HepG2 (cell line): ENCODE data around the gene PXMP2. TPM values are rescaled to one million over a fixed set of nuclear protein-coding genes. Genes with fewer than 3 reads are reported as not detected.
A peak's percentile ranks its signal among the peaks of the same experiment; 100 is the strongest.

Experiments used
- CC2D1A ChIP-seq: sonication (generic); formaldehyde crosslinking; IDR thresholded peaks from 2 replicates; pipeline ENCODE4 v1.8.1; 2023; ENCODE audit warnings: mild to moderate bottlenecking, missing genetic modification reagents
- HHEX ChIP-seq: IDR thresholded peaks from 2 replicates; pipeline ENCODE4 v1.6.1; 2016; ENCODE audit warnings: control low read depth
- IRF2 ChIP-seq: IDR thresholded peaks from 2 replicates; pipeline ENCODE4 v1.6.1; 2018; ENCODE audit warnings: missing genetic modification reagents, missing compliant biosample characterization
- MATR3 ChIP-seq: sonication (generic); formaldehyde crosslinking; IDR thresholded peaks from 2 replicates; pipeline ENCODE4 v1.4.0; 2020; ENCODE audit warnings: missing genetic modification reagents
- MEF2D ChIP-seq: sonication (generic); formaldehyde crosslinking; IDR thresholded peaks from 2 replicates; pipeline ENCODE4 v1.5.1; 2020; ENCODE audit warnings: mild to moderate bottlenecking, missing genetic modification reagents
- MIER2 ChIP-seq: IDR thresholded peaks from 2 replicates; pipeline ENCODE4 v1.6.1; 2016; ENCODE audit warnings: missing biosample characterization, missing genetic modification reagents
- PHF8 ChIP-seq: sonication (generic); formaldehyde crosslinking; IDR thresholded peaks from 2 replicates; pipeline ENCODE4 v1.5.0; 2020; ENCODE audit warnings: missing genetic modification reagents
- RORA ChIP-seq: sonication (generic); formaldehyde crosslinking; IDR thresholded peaks from 2 replicates; pipeline ENCODE4 v1.5.0; 2020; ENCODE audit warnings: mild to moderate bottlenecking, missing genetic modification reagents, moderate library complexity
- SATB2 ChIP-seq: sonication (generic); formaldehyde crosslinking; IDR thresholded peaks from 2 replicates; pipeline ENCODE4 v1.5.0; 2020; ENCODE audit warnings: missing genetic modification reagents
- SETDB1 ChIP-seq: sonication (generic); formaldehyde crosslinking; IDR thresholded peaks from 2 replicates; pipeline ENCODE4 v1.5.1; 2020; ENCODE audit warnings: missing genetic modification reagents, mild to moderate bottlenecking, borderline replicate concordance
- TBL1XR1 ChIP-seq: fragments of 150-350 bp; IDR thresholded peaks from 2 replicates; pipeline ENCODE4 v1.6.1; 2014; ENCODE audit warnings: borderline replicate concordance, low read length; ENCODE audit not compliant: partially characterized antibody
- ZNF253 ChIP-seq: sonication (generic); formaldehyde crosslinking; IDR thresholded peaks from 2 replicates; pipeline ENCODE4 v1.8.0; 2022; ENCODE audit warnings: mild to moderate bottlenecking, missing genetic modification reagents, borderline replicate concordance
- ZNF33B ChIP-seq: sonication (generic); formaldehyde crosslinking; IDR thresholded peaks from 2 replicates; pipeline ENCODE4 v1.5.1; 2020; ENCODE audit warnings: mild to moderate bottlenecking, missing genetic modification reagents
- ZNF644 ChIP-seq: IDR thresholded peaks from 2 replicates; pipeline ENCODE4 v1.6.1; 2016; ENCODE audit warnings: low read depth
- ZSCAN12 ChIP-seq: sonication (generic); formaldehyde crosslinking; IDR thresholded peaks from 2 replicates; pipeline ENCODE4 v1.9.0; 2021; ENCODE audit warnings: mild to moderate bottlenecking, missing genetic modification reagents
- polyA plus RNA-seq, 8 experiments: library from polyadenylated mRNA; depleted of rRNA in 3 of 8; stranded (reverse) in 7 of 8; unstranded in 1 of 8; fragments of >200 nt; fragmentation: Illumina TruSeq in 4 of 8; extraction: Trizol in 4 of 8; gene quantifications; 2 replicates each; pipeline versions ENCODE4 v1.2.1 to v1.2.3, GENCODE V29; 2011 to 2016; ENCODE audit warnings: low read depth in 4 of 8, missing spikeins in 1 of 8, mixed read lengths in 1 of 8; ENCODE audit not compliant: insufficient read depth in 1 of 8
- total RNA-seq, 5 experiments: library from RNA; depleted of rRNA; stranded (reverse); fragments of >200 nt; fragmentation: Illumina TruSeq; extraction: Trizol; gene quantifications; 2 replicates each; pipeline ENCODE4 v1.2.3, GENCODE V29; 2016; ENCODE audit warnings: low read depth in 1 of 5
- TF ChIP-seq, protein P1 (sequence below): sonication (generic); formaldehyde crosslinking; IDR thresholded peaks from 2 replicates; pipeline ENCODE4 v1.4.0; 2020; ENCODE audit warnings: mild to moderate bottlenecking, missing genetic modification reagents
- TF ChIP-seq, protein P2 (sequence below): fragments of 450-650 bp; IDR thresholded peaks from 2 replicates; pipeline ENCODE4 v1.6.1; 2017; ENCODE audit warnings: mild to moderate bottlenecking
- TF ChIP-seq, protein P3 (sequence below): sonication (generic); formaldehyde crosslinking; IDR thresholded peaks from 2 replicates; pipeline ENCODE4 v1.5.1; 2020; ENCODE audit warnings: mild to moderate bottlenecking, missing genetic modification reagents, moderate library complexity
- TF ChIP-seq, protein P4 (sequence below): sonication (generic); formaldehyde crosslinking; IDR thresholded peaks from 2 replicates; pipeline ENCODE4 v1.5.0; 2020; ENCODE audit warnings: missing genetic modification reagents
- TF ChIP-seq, protein P5 (sequence below): sonication (generic); formaldehyde crosslinking; IDR thresholded peaks from 2 replicates; pipeline ENCODE4 v1.4.0; 2020; ENCODE audit warnings: mild to moderate bottlenecking, missing genetic modification reagents

Gene PXMP2
- total and polyA plus RNA-seq, 2 of the 13 experiments (the other 11 are each of a cell fraction or from before 2014, with no cell fraction given), result 25.5 to 42.9 TPM

DNA sequence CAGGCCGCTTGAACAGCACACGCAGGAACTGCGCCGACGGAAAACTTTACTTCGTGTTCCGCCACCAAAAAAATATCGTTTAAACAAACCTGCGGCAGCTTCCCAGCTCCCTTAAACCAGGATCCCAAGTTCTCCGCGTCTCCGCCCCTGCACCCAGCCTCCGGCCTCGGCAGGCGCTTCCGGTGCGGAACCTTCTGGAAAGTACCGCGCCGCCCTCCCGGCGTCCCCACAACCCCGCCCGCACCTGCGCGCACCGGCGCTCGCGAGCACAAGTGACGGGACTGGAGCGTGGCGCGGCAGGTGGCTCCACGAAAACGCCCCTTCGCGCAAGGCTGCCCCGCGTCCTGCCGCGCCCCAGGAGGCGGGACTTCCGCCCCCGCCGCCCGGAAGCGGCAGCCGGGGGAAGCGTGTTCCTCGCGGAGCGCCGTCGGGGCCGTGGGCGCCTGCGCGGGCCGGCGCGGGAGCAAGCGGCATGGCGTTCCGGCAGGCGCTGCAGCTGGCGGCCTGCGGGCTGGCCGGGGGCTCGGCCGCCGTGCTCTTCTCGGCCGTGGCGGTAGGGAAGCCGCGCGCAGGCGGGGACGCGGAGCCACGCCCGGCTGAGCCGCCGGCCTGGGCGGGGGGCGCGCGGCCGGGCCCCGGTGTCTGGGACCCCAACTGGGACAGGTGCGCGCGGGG, 23.2 kb downstream of the PXMP2 start, which contains the start of gene PGAM5 (continued):
- TF ChIP-seq, protein P1, sequence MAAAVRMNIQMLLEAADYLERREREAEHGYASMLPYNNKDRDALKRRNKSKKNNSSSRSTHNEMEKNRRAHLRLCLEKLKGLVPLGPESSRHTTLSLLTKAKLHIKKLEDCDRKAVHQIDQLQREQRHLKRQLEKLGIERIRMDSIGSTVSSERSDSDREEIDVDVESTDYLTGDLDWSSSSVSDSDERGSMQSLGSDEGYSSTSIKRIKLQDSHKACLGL (CRISPR knock-in tag), result peak; percentile 82
- TF ChIP-seq, protein P2, sequence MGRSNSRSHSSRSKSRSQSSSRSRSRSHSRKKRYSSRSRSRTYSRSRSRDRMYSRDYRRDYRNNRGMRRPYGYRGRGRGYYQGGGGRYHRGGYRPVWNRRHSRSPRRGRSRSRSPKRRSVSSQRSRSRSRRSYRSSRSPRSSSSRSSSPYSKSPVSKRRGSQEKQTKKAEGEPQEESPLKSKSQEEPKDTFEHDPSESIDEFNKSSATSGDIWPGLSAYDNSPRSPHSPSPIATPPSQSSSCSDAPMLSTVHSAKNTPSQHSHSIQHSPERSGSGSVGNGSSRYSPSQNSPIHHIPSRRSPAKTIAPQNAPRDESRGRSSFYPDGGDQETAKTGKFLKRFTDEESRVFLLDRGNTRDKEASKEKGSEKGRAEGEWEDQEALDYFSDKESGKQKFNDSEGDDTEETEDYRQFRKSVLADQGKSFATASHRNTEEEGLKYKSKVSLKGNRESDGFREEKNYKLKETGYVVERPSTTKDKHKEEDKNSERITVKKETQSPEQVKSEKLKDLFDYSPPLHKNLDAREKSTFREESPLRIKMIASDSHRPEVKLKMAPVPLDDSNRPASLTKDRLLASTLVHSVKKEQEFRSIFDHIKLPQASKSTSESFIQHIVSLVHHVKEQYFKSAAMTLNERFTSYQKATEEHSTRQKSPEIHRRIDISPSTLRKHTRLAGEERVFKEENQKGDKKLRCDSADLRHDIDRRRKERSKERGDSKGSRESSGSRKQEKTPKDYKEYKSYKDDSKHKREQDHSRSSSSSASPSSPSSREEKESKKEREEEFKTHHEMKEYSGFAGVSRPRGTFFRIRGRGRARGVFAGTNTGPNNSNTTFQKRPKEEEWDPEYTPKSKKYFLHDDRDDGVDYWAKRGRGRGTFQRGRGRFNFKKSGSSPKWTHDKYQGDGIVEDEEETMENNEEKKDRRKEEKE, result no peak
- no peak for TF ChIP-seq HHEX (CRISPR knock-in tag)
- TF ChIP-seq, protein P3, sequence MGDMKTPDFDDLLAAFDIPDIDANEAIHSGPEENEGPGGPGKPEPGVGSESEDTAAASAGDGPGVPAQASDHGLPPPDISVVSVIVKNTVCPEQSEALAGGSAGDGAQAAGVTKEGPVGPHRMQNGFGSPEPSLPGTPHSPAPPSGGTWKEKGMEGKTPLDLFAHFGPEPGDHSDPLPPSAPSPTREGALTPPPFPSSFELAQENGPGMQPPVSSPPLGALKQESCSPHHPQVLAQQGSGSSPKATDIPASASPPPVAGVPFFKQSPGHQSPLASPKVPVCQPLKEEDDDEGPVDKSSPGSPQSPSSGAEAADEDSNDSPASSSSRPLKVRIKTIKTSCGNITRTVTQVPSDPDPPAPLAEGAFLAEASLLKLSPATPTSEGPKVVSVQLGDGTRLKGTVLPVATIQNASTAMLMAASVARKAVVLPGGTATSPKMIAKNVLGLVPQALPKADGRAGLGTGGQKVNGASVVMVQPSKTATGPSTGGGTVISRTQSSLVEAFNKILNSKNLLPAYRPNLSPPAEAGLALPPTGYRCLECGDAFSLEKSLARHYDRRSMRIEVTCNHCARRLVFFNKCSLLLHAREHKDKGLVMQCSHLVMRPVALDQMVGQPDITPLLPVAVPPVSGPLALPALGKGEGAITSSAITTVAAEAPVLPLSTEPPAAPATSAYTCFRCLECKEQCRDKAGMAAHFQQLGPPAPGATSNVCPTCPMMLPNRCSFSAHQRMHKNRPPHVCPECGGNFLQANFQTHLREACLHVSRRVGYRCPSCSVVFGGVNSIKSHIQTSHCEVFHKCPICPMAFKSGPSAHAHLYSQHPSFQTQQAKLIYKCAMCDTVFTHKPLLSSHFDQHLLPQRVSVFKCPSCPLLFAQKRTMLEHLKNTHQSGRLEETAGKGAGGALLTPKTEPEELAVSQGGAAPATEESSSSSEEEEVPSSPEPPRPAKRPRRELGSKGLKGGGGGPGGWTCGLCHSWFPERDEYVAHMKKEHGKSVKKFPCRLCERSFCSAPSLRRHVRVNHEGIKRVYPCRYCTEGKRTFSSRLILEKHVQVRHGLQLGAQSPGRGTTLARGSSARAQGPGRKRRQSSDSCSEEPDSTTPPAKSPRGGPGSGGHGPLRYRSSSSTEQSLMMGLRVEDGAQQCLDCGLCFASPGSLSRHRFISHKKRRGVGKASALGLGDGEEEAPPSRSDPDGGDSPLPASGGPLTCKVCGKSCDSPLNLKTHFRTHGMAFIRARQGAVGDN (CRISPR knock-in tag), result peak; percentile 98
- TF ChIP-seq MIER2 (CRISPR knock-in tag), result peak; percentile 47; the same call in 1 of the 2 replicates
- no peak for TF ChIP-seq MATR3 (CRISPR knock-in tag)
- peak; percentile 47; the same call in 1 of the 2 replicates for TF ChIP-seq MEF2D (CRISPR knock-in tag)
- TF ChIP-seq, protein P4, sequence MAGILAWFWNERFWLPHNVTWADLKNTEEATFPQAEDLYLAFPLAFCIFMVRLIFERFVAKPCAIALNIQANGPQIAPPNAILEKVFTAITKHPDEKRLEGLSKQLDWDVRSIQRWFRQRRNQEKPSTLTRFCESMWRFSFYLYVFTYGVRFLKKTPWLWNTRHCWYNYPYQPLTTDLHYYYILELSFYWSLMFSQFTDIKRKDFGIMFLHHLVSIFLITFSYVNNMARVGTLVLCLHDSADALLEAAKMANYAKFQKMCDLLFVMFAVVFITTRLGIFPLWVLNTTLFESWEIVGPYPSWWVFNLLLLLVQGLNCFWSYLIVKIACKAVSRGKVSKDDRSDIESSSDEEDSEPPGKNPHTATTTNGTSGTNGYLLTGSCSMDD (CRISPR knock-in tag), result no peak
- no peak; the same call in 1 of the 2 replicates for TF ChIP-seq ZNF33B
- TF ChIP-seq SATB2 (CRISPR knock-in tag), result no peak
- TF ChIP-seq ZNF253 (CRISPR knock-in tag), result peak; percentile 96
- peak; percentile 70 for TF ChIP-seq PHF8
- TF ChIP-seq IRF2 (CRISPR knock-in tag), result peak; percentile 68; the same call in 1 of the 2 replicates
- no peak for TF ChIP-seq CC2D1A (CRISPR knock-in tag)
- TF ChIP-seq SETDB1, result no peak
- no peak for TF ChIP-seq ZNF644 (CRISPR knock-in tag)
- TF ChIP-seq ZSCAN12, result no peak
- TF ChIP-seq TBL1XR1, result no peak
- TF ChIP-seq, protein P5, sequence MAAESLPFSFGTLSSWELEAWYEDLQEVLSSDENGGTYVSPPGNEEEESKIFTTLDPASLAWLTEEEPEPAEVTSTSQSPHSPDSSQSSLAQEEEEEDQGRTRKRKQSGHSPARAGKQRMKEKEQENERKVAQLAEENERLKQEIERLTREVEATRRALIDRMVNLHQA (CRISPR knock-in tag), result no peak
- TF ChIP-seq RORA (CRISPR knock-in tag), result no peak
